Urothelium cell line (cell line): ENCODE data around the gene COPS6.
A peak's percentile ranks its signal among the peaks of the same experiment; 100 is the strongest.

Experiments used
- DNase-seq: peaks from one replicate; pipeline ENCODE4 v3.0.0; 2011; ENCODE audit warnings: low spot score, mixed read lengths
- FAIRE-seq: peaks from 2 replicates; lab custom pipeline; 2011; peaks lifted over from hg19 to GRCh38; lab: Jason Lieb, UNC

The COPS6 gene

DNA sequence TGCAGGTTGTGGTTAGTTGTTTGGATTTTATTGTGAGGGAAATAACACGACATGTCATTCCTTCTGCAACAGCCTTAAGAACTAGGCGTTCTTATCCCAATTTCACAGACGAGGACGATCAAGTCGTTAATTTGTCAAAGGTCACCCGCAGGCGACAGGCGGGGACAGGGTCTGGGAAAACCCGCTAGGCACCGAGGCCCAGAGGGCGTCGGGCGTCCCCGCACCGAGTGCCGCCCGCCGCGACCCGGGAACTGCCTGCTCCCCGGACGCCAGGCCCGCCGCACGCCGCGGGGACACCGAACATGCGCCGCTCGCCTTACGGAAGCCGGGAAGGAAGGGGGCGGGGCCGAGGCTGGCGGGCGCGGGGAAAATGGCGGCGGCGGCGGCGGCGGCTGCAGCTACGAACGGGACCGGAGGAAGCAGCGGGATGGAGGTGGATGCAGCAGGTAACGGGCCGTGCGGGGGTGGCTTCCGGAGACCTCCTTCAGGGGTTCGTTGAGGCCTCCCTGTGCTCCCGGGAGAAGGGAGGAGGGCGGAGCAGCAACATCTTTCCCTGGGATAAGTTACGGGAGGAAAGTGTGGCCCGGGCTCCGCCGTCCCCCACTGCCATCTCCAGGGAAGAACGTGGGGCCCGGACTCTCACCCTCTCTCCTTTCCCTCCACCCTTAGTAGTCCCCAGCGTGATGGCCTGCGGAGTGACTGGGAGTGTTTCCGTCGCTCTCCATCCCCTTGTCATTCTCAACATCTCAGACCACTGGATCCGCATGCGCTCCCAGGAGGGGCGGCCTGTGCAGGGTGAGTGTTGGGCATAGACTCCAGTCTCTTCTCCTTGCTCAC lies at the start of gene COPS6:
COPS6 (plus strand) TSS at position 349 of the 837 bp plus-strand sequence; CDS start at position 371, 22 bp downstream.
- peak; percentile 95 for FAIRE-seq
- DNase-seq, result peak; percentile 93

DNA sequence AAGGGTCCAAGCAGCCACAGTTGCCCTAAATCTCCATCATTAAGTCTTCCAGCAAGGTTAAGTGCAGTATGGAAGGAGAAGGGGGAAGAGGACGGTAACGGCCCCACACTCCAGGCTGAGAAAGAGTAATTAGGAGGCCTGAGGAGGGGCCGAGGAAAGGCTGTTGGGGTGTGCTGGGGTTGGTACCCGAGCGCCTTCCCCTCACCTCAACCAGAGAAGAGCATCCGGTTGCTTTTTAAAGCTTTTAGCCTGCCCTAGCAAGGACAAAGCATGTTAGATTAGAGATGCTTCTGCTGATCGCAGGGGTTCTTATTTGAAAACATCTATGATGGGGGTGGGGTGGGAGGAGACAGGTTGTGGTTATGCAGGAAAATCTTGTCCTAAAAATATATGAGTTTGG lies 48.2 kb upstream of the COPS6 start:
- FAIRE-seq, result no peak

DNA sequence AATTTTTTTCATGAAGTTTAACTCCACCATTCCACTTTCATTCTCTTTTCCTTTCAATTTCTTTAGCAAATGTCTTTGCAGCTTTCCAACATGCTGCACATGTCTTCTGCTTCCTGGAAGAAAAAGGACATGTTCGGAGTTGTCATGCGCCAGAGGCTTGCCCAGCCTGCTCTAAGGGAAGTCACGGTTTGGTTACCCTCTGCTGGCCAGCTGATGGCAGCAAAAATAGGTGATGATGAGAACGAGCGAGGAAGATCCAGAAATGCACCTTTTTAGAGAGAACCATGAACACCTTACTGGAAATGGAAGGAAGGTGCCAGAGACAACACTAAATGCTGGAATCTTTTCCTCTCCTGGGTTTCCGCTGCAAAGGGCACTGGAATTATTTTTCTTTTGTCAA lies 44.1 kb upstream of the COPS6 start:
- DNase-seq (peak; percentile 37), FAIRE-seq (no peak)

More for the DNA sequence above, 48.2 kb upstream of the COPS6 start:
- no peak for DNase-seq

DNA sequence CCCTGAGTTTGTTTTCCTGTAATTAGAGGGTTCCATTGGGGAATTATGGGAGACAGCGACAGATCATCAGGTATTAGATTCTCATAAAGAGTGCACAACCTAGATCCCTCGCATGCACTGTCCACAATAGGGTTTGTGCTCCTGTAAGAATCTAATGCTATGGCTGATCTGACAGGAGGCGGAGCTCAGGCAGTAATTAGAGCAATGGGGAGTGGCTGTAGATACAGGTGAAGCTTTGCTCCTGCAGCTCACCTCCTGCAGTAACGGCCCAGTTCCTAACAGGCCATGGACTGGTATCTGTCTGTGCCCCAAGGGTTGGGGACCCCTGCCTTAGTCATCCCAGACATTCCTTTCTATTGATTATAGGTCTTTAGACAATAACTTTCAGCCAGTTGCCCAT lies 40.1 kb upstream of the COPS6 start:
- DNase-seq (no peak), FAIRE-seq (no peak)

DNA sequence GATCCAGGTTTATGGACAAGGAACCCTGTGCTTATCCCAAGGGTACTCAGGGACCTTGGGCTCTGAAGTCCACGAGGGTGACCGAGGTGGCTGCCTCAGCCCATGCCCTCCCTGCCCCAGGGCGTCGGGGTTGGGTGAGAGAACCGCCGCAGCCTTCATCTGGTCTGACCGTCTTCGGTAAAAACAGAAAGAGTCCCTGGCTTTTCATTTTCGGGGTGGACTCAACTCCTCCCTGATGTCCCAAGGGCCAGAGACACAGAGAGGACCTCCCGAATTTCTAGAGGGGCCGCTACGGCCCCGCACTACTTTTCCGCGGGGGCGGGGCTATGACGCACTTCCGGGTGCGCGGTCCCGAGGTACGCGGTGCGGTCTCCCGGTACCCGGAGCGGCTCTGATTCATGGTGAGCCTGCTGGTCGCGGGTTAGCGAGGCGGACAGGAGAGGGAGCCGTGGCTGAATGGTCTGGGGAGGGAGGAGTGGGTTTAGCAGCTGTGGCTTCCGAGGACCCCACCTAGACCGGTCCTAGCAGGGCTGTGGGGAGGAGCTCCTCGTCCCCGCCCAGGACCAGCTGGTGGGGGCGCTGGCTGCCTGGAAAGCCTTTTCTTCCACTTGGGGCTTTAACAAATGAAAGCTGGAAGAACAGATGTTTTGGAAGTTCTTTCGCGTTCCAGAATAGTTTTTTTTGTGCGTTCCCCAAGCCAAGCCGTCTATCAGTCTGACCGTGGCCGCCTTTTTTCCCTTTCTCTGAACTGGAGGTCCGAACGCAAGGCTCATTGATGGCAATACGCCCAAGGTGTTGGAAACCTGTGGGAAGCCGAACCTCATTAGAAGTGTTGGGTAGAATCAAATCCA lies 39.1 kb upstream of the COPS6 start, which contains the start of gene ZSCAN21:
ZSCAN21 (plus strand) TSS at position 334 of the 851 bp plus-strand sequence. CDS start 7,233 bp downstream, outside the sequence.
- FAIRE-seq (peak; percentile 62), DNase-seq (peak; percentile 98)

DNA sequence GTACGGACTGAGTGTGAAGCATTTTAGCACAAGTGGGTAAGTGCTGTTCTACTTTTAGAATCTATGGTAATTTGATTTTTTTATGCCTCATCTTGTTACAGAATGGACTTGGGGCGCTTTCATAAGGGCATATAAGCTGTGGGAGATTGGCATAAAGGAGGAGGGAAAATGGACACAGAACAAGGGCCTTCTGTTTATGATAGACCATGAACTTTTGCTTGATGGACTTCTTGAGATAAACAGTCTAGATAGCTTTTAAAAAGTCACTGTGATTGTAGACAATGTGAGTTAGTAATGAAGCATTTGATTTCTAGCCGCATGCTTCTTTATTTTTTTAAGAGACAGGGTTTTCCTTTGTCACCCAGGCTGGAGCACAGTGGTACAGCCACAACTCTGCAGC lies 37.2 kb upstream of the COPS6 start:
- FAIRE-seq (no peak), DNase-seq (no peak)

DNA sequence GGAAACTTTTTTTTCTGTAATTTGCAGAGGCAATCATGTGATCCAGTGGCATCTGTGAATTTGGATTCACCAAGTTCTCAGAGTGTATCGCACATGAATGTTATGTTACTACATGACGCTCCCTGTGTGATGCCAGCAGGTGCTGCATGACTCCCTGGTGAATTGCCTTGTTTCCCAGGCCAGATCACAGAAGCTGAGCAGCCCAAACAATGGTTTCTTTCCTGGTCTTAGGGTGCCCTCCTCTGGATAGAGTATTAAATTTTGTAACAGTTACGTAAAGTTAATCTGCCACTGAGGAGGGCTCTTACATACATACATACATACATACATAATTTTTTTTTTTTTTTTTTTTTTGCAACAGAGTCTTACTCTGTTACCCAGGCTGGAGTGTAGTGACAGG lies 35.6 kb upstream of the COPS6 start:
- DNase-seq, result peak; percentile 57
- FAIRE-seq, result no peak

DNA sequence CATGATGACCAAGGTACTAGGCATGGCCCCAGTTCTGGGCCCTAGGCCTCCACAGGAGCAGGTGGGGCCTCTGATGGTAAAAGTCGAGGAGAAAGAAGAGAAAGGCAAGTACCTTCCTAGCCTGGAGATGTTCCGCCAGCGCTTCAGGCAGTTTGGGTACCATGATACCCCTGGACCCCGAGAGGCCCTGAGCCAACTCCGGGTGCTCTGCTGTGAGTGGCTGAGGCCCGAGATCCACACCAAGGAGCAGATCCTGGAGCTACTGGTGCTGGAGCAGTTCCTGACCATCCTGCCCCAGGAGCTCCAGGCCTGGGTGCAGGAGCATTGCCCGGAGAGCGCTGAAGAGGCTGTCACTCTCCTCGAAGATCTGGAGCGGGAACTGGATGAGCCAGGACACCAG lies 31.8 kb upstream of the COPS6 start:
- DNase-seq (no peak), FAIRE-seq (no peak)

DNA sequence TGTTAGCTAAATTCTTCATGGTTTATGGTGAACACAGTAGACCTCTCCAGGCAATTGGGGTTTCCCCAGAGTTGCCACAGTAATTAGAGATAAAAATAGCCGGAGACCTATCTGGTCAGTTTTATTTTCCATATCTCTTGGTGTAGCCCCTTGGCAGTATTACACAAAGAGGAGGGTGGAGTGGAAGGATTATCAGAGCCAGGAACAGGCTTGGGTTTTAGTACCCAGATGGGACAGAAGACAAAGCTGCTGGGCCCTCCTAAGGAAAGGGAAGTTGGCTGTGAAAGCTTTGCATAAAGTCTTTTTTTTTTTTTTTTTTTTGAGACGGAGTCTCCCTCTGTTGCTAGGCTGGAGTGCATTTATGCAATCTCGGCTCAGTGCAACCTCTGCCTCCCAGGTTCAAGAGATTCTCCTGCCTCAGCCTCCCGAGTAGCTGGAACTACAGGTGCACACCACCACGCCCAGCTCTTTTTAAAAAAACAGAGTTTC lies 29.5 kb upstream of the COPS6 start:
- FAIRE-seq, result no peak

DNA sequence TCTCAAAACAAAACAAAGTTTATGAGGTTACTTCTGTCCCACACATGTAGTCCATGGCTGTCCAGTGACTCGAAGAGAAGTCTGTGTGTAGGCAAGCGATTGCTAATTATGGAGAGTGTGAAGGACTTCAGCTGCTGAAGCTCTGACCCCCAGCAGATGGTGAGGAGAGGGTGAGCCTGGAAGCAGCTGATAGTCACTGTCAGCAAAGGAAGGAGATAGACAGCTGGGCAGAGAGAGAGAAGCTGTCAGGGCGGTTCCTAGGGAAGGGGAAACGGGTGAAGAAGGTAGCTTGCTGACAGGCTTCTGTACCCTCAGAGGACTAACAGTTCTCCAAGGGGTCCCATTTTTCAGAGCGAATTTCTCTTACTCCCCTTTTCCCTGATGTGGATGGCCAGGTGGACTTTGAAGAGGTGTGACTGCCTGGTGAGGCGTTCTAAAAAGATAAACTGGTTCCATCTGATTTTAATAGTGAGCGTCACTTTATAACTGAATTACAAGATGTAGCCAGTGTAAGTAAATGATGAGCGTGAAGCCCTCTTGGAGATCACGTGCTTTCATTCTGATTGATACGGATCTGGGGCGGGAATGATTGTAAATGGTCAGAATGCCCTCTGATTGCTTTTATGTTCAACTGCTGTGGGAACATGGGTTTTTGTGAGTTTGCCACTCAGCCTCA lies 27.1 kb upstream of the COPS6 start:
- FAIRE-seq, result peak; percentile 32
- no peak for DNase-seq

More for the DNA sequence above, 29.5 kb upstream of the COPS6 start:
- DNase-seq, result no peak

DNA sequence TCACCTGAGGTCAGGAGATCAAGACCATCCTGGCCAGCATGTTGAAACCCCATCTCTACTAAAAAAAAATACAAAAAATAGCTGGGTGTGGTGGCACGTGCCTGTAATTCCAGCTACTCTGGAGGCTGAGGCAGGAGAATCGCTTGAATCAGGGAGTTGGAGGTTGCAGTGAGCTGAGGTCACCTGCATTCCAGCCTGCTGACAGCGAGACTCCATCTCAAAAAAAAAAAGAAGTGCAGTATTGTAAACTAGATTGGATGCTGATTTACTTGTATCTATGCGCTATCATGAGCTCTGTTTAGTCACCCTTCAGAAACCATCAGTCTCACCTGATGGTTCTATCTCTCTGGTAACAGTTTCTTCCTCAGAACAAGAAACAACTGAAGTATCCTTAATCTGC lies 25.4 kb upstream of the COPS6 start:
- FAIRE-seq (no peak), DNase-seq (no peak)

DNA sequence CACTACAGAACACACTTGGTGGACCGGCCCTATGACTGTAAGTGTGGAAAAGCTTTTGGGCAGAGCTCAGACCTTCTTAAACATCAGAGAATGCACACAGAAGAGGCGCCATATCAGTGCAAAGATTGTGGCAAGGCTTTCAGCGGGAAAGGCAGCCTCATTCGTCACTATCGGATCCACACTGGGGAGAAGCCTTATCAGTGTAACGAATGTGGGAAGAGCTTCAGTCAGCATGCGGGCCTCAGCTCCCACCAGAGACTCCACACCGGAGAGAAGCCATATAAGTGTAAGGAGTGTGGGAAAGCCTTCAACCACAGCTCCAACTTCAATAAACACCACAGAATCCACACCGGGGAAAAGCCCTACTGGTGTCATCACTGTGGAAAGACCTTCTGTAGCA lies 24.6 kb upstream of the COPS6 start:
- FAIRE-seq (no peak), DNase-seq (no peak)

DNA sequence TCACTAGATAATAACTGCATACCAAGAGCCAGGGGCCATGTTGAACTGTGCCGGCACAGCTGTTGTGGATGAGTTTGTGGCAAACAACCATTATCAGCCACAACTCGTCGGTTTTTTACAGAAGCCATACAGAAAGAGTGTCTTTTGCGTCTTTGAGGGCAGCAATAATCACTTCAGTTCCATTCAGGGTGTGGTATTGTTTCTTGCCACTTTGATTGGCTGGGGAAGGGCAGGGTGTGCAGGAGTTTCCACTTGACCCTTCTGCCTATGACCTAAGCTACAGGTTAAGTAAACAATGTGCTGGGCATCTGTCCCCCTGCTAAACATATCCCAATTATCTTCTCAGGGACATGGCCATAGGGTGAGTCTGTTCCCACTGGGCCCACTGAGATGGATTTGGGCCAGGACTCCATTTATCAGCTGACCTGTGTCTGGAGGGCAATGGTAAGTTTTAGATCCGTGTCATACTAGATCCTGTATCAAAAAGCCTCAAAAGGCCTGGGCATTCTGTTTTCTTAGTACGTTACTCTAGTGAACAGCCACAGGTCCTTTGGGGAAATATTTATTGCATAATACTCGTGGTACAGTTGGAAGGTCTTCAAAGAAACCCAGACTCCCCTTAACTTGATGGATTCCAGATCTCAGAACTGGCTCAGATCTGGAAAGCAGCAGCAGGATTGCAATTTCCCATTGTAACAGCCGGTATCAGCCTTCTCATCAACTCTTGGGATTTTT lies 23.1 kb upstream of the COPS6 start:
- FAIRE-seq (no peak), DNase-seq (no peak)

DNA sequence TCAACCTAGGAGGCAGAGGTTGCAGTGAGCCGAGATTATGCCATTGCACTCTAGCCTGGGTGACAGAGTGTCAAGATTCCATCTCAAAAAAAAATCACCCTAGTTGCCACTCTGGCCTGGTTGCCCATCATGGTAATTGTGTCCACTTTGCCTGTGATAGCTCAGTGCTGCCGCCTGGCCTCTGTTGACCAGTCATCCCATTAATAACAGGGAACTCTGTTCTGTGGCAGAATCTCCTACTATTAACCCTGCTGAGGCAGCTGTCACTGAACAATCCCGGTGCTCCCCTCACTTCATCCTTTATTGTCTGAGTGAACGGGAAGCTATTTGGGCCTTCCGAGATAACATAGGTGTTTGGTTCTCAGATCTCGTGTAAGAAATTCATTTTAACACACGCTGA lies 21.8 kb upstream of the COPS6 start:
- FAIRE-seq, result no peak

DNA sequence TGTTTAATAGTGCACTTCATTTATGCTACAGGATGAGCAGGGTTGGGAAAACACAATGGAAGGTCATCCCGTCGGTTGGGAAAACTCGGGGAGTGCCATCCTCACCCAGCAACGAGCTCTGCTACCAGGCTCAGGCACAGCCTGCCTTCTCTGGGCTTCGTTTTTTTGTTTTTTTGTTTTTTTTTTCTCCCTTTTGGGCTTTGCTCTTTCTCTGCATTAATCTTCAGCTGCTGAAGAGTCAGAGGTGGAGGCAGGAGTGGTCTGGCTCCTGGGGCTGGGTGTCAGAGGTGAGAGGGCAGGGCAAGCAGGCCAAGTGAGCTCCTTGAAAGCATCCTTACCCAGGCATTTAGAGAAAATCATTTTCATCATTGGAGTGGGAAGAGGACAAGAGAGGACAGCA lies 18.8 kb upstream of the COPS6 start:
- FAIRE-seq, result no peak
- DNase-seq, result no peak

More for the DNA sequence above, 21.8 kb upstream of the COPS6 start:
- no peak for DNase-seq

DNA sequence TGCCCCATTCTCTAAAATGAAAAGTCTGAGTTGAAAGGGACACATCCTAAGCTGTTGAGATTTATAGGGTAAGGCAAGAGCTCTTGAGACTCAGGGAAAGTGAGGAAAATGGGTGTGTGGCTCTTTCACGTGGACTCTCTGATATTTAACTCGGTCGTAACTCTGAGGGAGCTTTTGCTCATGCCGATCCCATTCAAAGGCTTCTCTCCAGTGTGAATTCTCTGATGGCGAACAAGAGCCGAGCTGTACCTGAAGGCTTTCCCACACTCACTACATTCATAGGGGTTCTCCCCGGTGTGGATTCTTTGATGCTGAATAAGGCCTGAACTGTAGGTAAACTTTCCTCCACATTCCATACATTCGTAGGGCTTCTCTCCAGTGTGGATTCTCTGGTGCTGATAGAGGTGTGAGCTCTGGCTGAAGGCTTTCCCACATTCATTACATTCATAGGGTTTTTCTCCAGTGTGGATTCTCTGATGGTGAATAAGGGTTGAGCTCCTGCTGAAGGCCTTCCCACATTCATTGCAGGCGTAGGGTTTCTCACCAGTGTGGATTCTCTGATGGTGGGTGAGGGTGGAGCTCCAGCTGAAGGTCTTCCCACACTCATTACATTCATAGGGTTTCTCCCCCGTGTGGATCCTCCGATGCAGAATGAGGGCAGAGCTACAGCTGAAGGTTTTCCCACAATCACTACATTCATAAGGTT lies 17.6 kb upstream of the COPS6 start:
- FAIRE-seq, result no peak
- DNase-seq, result no peak

DNA sequence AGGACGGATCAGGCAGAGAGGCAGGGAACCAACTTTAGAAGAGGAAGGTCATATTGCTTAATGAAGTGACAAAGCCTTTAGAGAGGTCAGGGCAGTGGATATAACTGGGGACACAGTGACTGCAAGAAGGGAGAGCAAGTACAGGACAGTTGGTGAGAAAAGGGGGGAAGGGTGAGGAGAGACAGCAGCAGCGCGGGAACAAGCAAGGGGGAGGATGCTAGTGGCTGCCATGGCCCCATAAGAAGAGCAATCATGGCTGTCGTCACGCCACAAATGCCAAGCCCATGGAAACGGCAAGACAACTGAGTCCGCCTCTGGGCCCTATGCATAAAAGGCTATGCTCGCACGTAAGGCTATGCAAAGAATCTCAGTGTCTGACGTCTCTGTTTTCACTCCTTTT lies 16.3 kb upstream of the COPS6 start:
- DNase-seq, result no peak
- FAIRE-seq, result no peak

DNA sequence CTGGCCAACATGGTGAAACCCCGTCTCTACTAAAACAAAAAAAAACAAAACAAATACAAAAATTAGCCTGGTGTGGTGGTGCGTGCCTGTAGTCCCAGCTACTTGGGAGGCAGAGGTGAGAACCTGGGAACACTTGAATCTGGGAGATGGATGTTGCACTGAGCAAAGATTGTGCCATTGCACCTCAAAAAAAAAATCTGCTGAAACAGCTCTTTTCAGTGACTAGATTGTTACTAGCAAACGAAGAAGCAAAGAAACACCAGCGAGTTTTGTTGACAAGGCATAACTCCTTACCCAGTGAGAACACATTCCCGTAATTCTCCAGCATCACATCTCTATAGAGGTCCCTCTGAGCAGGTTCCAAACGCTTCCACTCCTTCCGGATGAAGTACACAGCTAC lies 13.9 kb upstream of the COPS6 start:
- DNase-seq, result no peak
- FAIRE-seq, result no peak

DNA sequence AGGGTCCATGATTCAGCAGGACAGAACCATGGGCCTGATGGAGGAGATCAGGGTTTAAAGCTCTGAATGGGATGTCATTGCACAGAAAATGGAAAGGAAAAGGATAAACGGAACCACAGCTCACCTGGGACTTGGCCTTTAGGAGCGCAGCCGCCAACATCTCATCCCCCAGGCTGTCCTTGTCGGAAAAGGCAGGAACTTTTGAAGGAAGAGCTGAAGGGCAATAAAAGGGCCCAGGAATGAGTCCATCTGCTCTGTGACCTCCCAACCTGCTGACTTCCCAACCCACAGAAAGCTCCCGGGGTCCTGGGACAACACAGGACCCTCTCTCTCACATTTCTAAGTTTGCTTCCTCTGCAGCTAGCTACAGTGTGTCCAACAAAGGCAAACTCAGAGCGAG lies 13.4 kb upstream of the COPS6 start:
- DNase-seq, result no peak
- FAIRE-seq, result no peak

DNA sequence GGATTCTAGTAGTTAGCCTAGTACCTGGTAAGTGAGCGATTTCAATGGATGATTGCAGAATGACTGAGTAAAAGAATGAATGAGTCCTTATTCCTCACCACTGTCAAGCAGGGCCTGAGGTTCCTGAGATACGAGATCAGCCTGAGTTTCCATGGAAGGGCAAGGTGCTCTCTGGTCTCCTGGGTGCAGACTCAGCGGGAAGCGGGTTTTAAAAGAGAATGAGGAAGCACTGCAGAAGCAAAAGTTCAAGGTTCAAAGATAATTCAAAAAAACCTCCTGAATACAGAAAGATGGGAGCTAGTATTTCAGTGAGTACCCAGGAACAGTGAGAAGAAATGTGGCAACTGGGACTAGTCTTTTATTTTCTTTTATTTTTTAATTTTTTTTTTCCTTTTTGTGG lies 11.6 kb upstream of the COPS6 start:
- FAIRE-seq (no peak), DNase-seq (no peak)
